IPS-11a (cell line): ENCODE data around the gene AP2A2.
"Not testable (repeated sequence)": the region's sequence is repeated elsewhere in the genome, so short reads cannot be mapped to it uniquely, and the experiment has no call there.

ENCODE experiments used
- H3K4me3 ChIP-seq: one replicate; pipeline ENCODE4 v1.5.1; 2013; ENCODE audit warnings: low read depth, low read length, control low read depth

Gene AP2A2

GRCh38 chr11:953512-953911, 27.8 kb downstream of the AP2A2 start:
- H3K4me3 ChIP-seq, result no peak overlapping the region

GRCh38 chr11:954392-955153, 28.9 kb downstream of the AP2A2 start:
- H3K4me3 ChIP-seq, result no peak overlapping the region

GRCh38 chr11:955154-956063, 29.7 kb downstream of the AP2A2 start:
- no peak overlapping the region for H3K4me3 ChIP-seq

- H3K4me3 ChIP-seq, result no peak overlapping the region
Measured at GRCh38 chr11:957212-957920, 31.7 kb downstream of the AP2A2 start.

- no peak overlapping the region for H3K4me3 ChIP-seq
Measured at GRCh38 chr11:958101-958500, 32.4 kb downstream of the AP2A2 start.

GRCh38 chr11:959027-959426, 33.4 kb downstream of the AP2A2 start:
- H3K4me3 ChIP-seq, result no peak overlapping the region

- no peak overlapping the region for H3K4me3 ChIP-seq
Measured at GRCh38 chr11:959608-960007, 33.9 kb downstream of the AP2A2 start.

GRCh38 chr11:961310-961920, 35.7 kb downstream of the AP2A2 start:
- H3K4me3 ChIP-seq, result not testable (repeated sequence)

GRCh38 chr11:961921-962320, 36.3 kb downstream of the AP2A2 start:
- no peak overlapping the region for H3K4me3 ChIP-seq

- no peak overlapping the region for H3K4me3 ChIP-seq
Measured at GRCh38 chr11:962688-963087, 37.0 kb downstream of the AP2A2 start.

GRCh38 chr11:963852-964251, 38.2 kb downstream of the AP2A2 start:
- H3K4me3 ChIP-seq, result no peak overlapping the region

GRCh38 chr11:965206-965775, 39.6 kb downstream of the AP2A2 start:
- H3K4me3 ChIP-seq, result no peak overlapping the region

- no peak overlapping the region for H3K4me3 ChIP-seq
Measured at GRCh38 chr11:967995-968751, 42.5 kb downstream of the AP2A2 start.

GRCh38 chr11:968822-969221, 43.2 kb downstream of the AP2A2 start:
- no peak overlapping the region for H3K4me3 ChIP-seq

- H3K4me3 ChIP-seq, result no peak overlapping the region
Measured at GRCh38 chr11:969651-970205, 44.1 kb downstream of the AP2A2 start.

- no peak overlapping the region for H3K4me3 ChIP-seq
Measured at GRCh38 chr11:970319-970871, 44.7 kb downstream of the AP2A2 start.

GRCh38 chr11:971092-971690, 45.5 kb downstream of the AP2A2 start:
- H3K4me3 ChIP-seq, result no peak overlapping the region

- H3K4me3 ChIP-seq, result no peak overlapping the region
Measured at GRCh38 chr11:971731-972365, 46.2 kb downstream of the AP2A2 start.
